Measurements from ENCODE around the gene RREB1. TPM values are rescaled to one million over a fixed set of nuclear protein-coding genes. Genes with fewer than 3 reads are reported as not detected.
A peak's percentile ranks its signal among the peaks of the same experiment; 100 is the strongest.

RREB1 gene
- total RNA-seq, 1 experiment from 2014 or later = 38.4 TPM

DNA sequence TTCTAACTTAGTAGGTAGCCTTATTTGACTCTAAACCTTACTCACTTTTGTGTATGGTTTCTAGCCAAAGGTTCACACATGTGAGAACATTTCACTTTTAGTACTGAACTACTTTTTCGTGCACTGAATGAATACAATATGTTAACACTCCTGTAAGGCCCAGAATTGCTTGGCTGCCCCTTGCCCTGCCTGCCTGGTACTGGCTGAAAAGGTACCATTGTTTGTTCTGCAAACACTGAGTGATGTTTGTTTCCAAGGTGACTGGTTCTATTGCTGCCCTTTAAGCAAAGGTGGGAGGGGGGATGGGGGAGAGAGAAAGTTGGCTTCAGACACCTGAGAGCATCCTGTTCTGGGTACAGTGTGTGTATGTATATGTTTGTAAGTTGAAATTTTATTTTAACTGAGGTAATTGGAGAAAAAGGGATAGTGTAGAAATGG is 31.2 kb downstream of the RREB1 start:
- no peaks in the 10 kb centered on the region for H3K27me3 Mint-ChIP-seq (ENCODE audit: unreplicated experiment)
- peak overlapping the region; percentile 4 for H3K27ac Mint-ChIP-seq (ENCODE audit: unreplicated experiment)
- BruUV-seq (replicated peaks) = no TSS peak
- H3K4me3 Mint-ChIP-seq (ENCODE audit: low read depth, unreplicated experiment) = peak overlapping the region; percentile 5
- DNase-seq = peak; percentile 75
- peaks cover 19% of the 10 kb centered on the region for H3K36me3 Mint-ChIP-seq (ENCODE audit: insufficient read depth, unreplicated experiment)
- no peaks in the 10 kb centered on the region for H3K9me3 Mint-ChIP-seq (ENCODE audit: low read depth, unreplicated experiment)
- CTCF ChIA-PET = interaction anchor here (1.4 to 1.8 kb wide), 2 partner anchors 8 to 26 kb away, joined by 3 to 9 read pairs; no protein-coding TSS in a partner anchor
- intact Hi-C loops (cut with micrococcal nuclease; ENCODE audit: unreplicated experiment) = loop anchor here (1.0 to 2.0 kb wide), 2 partner anchors 8 to 26 kb away; no protein-coding TSS in a partner anchor
- TF ChIP-seq, protein P1, sequence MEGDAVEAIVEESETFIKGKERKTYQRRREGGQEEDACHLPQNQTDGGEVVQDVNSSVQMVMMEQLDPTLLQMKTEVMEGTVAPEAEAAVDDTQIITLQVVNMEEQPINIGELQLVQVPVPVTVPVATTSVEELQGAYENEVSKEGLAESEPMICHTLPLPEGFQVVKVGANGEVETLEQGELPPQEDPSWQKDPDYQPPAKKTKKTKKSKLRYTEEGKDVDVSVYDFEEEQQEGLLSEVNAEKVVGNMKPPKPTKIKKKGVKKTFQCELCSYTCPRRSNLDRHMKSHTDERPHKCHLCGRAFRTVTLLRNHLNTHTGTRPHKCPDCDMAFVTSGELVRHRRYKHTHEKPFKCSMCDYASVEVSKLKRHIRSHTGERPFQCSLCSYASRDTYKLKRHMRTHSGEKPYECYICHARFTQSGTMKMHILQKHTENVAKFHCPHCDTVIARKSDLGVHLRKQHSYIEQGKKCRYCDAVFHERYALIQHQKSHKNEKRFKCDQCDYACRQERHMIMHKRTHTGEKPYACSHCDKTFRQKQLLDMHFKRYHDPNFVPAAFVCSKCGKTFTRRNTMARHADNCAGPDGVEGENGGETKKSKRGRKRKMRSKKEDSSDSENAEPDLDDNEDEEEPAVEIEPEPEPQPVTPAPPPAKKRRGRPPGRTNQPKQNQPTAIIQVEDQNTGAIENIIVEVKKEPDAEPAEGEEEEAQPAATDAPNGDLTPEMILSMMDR (IDR thresholded peaks at IDR 0.05; ENCODE audit: unreplicated experiment) = no peak
- peaks cover 21% of the 10 kb centered on the region for H3K4me1 Mint-ChIP-seq (ENCODE audit: low read depth, unreplicated experiment)

DNA sequence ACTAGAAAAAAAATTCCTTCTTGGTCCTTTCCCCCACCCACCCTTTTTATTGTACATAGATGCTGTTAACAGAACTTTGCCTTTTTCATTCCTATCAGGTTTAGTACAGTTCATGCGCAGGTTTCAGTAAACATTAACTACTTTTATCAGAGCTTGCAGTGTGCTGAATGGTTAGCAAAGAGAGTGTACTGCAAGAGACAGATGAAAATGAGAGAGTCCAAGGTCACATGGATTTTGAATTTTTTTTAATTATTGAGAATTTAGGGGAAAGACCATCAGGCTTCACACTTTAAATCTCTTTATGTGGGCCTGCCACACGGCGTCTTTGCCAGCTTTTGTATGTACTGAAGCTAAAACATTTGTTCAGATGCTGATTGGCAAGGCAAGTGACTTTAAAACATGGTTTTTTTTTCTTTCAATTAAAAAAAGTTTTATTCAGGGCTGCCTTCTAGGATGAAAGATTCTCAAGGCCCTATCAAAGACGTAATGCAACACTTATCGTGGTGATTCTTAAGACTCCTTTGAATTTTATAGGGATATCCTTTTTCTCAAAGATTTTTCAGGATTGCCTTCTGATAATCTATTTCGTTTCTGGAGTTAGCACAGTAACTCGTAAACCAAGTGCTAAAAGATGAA is 32.2 kb downstream of the RREB1 start:
- CTCF ChIA-PET = interaction anchor here (1.4 kb wide), 1 partner anchor 27 kb away, joined by 3 read pairs; no protein-coding TSS in a partner anchor
- peaks cover 19% of the 10 kb centered on the region for H3K36me3 Mint-ChIP-seq (ENCODE audit: insufficient read depth, unreplicated experiment)

GRCh38 chr6:7140631-7141378 is 33.0 kb downstream of the RREB1 start:
- CTCF ChIA-PET = no interaction called here
- Mint-ChIP-seq H3K36me3 (ENCODE audit: insufficient read depth, unreplicated experiment) (peaks cover 24% of the 10 kb centered on the region), H3K9me3 (ENCODE audit: low read depth, unreplicated experiment) (no peaks in the 10 kb centered on the region), H3K27ac (ENCODE audit: unreplicated experiment) (peak overlapping the region; percentile 71), H3K4me3 (ENCODE audit: low read depth, unreplicated experiment) (peak overlapping the region; percentile 64), H3K27me3 (ENCODE audit: unreplicated experiment) (no peaks in the 10 kb centered on the region), H3K4me1 (ENCODE audit: low read depth, unreplicated experiment) (peaks cover 33% of the 10 kb centered on the region)
- intact Hi-C loops (cut with micrococcal nuclease; ENCODE audit: unreplicated experiment) = loop anchor here (5.0 to 10.0 kb wide), 3 partner anchors 89 to 326 kb away; no protein-coding TSS in a partner anchor
- DNase-seq = peak; percentile 80
- BruUV-seq (replicated peaks) = no TSS peak
- TF ChIP-seq, protein P1 (IDR thresholded peaks at IDR 0.05; ENCODE audit: unreplicated experiment) = no peak

More for the DNA sequence above, 32.2 kb downstream of the RREB1 start:
- Mint-ChIP-seq H3K27me3 (ENCODE audit: unreplicated experiment) (no peaks in the 10 kb centered on the region), H3K9me3 (ENCODE audit: low read depth, unreplicated experiment) (no peaks in the 10 kb centered on the region), H3K4me3 (ENCODE audit: low read depth, unreplicated experiment) (peak overlapping the region; percentile 64), H3K4me1 (ENCODE audit: low read depth, unreplicated experiment) (peaks cover 24% of the 10 kb centered on the region), H3K27ac (ENCODE audit: unreplicated experiment) (peak overlapping the region; percentile 71)
- TF ChIP-seq, protein P1 (IDR thresholded peaks at IDR 0.05; ENCODE audit: unreplicated experiment) = no peak
- no peak for DNase-seq
- BruUV-seq (replicated peaks) = no TSS peak
- intact Hi-C loops (cut with micrococcal nuclease; ENCODE audit: unreplicated experiment) = loop anchor here (1.0 to 10.0 kb wide), 5 partner anchors 7 to 325 kb away; no protein-coding TSS in a partner anchor

GRCh38 chr6:7142228-7142801 is 34.6 kb downstream of the RREB1 start:
- peaks cover 47% of the 10 kb centered on the region for H3K4me1 Mint-ChIP-seq (ENCODE audit: low read depth, unreplicated experiment)
- peak overlapping the region; percentile 64 for H3K4me3 Mint-ChIP-seq (ENCODE audit: low read depth, unreplicated experiment)
- H3K27me3 Mint-ChIP-seq (ENCODE audit: unreplicated experiment) = no peaks in the 10 kb centered on the region
- CTCF ChIA-PET = no interaction called here
- TF ChIP-seq, protein P1 (IDR thresholded peaks at IDR 0.05; ENCODE audit: unreplicated experiment) = no peak
- DNase-seq = no peak
- H3K9me3 Mint-ChIP-seq (ENCODE audit: low read depth, unreplicated experiment) = no peaks in the 10 kb centered on the region
- intact Hi-C loops (cut with micrococcal nuclease; ENCODE audit: unreplicated experiment) = loop anchor here (5.0 to 10.0 kb wide), 3 partner anchors 90 to 328 kb away; no protein-coding TSS in a partner anchor
- no peak overlapping the region for H3K27ac Mint-ChIP-seq (ENCODE audit: unreplicated experiment)
- H3K36me3 Mint-ChIP-seq (ENCODE audit: insufficient read depth, unreplicated experiment) = peaks cover 35% of the 10 kb centered on the region
- no TSS peak for BruUV-seq (replicated peaks)

All from Calu3 (cell line).